ENCODE measurements around the gene VRK2. TPM values are rescaled to one million over a fixed set of nuclear protein-coding genes. Genes with fewer than 3 reads are reported as not detected.

Gene VRK2
- total and polyA plus RNA-seq, 10 of the 15 experiments (the other 5 are each of a cell fraction or from before 2014, with no cell fraction given): 26.5 to 78.0 (median 57.3) TPM

GRCh38 chr2:58033530-58033929, 13.1 kb upstream of the VRK2 start:
- POLR2A ChIA-PET: interaction anchor here (0.6 to 2.1 kb wide), 5 partner anchors 10 to 124 kb away, joined by 3 to 9 read pairs (median 4); no protein-coding TSS in a partner anchor
- FAIRE-seq: no peak

More at GRCh38 chr2:58033530-58033929, 13.1 kb upstream of the VRK2 start:
- Histone ChIP-seq H3K4me2 (ENCODE audit: control insufficient read depth, insufficient read depth) (no peak overlapping the region), H3K4me1 (ENCODE audit: control insufficient read depth, insufficient read depth, low read length) (peaks cover 43% of the 10 kb centered on the region), H3K9me3 (replicated peaks; ENCODE audit: control insufficient read depth, insufficient read depth, low read length) (peaks cover 8% of the 10 kb centered on the region), H3K36me3 (ENCODE audit: control insufficient read depth in 2 of 2, insufficient read depth in 2 of 2, low read length in 1 of 2) (no peaks in the 10 kb centered on the region), H3K27ac (ENCODE audit: control insufficient read depth, insufficient read depth) (peak overlapping the region; percentile 39), H3K9ac (ENCODE audit: control insufficient read depth, insufficient read depth, low read length) (no peak overlapping the region), H2AFZ (ENCODE audit: control insufficient read depth, low read depth, low read length) (no peak overlapping the region), H3K27me3 (replicated peaks in 1 of 2; ENCODE audit: control insufficient read depth in 2 of 2, insufficient read depth in 2 of 2, low read length in 1 of 2) (no peaks in the 10 kb centered on the region), H3K79me2 (ENCODE audit: control insufficient read depth, insufficient read depth, low read length) (no peaks in the 10 kb centered on the region; the same call in none of the 2 replicates), H3K4me3 (no peak overlapping the region), H4K20me1 (ENCODE audit: control insufficient read depth, insufficient read depth) (no peaks in the 10 kb centered on the region)
- no peak for ATAC-seq
- CTCF ChIA-PET: interaction anchor here (0.8 to 2.0 kb wide), 4 partner anchors 10 to 153 kb away, joined by 3 to 5 read pairs (median 4); no protein-coding TSS in a partner anchor
- SMC1A ChIA-PET (ENCODE audit: uncharacterized antibody, unreplicated experiment): interaction anchor here (0.8 to 4.7 kb wide), 13 partner anchors 8 to 131 kb away, joined by 3 to 19 read pairs (median 4); partner anchors contain the start of gene VRK2
- intact Hi-C loops (cut with micrococcal nuclease; ENCODE audit: unreplicated experiment) (no loop called here), in situ Hi-C loops (cut with MboI) (no loop called here)
- RAD21 ChIA-PET (ENCODE audit: unreplicated experiment): interaction anchor here (0.8 to 5.2 kb wide), 3 partner anchors 10 to 124 kb away, joined by 4 to 30 read pairs (median 6); partner anchors contain the start of gene VRK2
- DNase-seq (ENCODE audit: low read depth, low spot score): no peak
- TF ChIP-seq MEF2B (IDR thresholded peaks at IDR 0.05; ENCODE audit: partially characterized antibody, poor library complexity, severe bottlenecking) (no peak), JUNB (IDR thresholded peaks at IDR 0.05) (no peak), LARP7 (IDR thresholded peaks at IDR 0.05) (no peak), SIN3A (IDR thresholded peaks at IDR 0.05; ENCODE audit: low read depth, low read length) (no peak), E2F8 (IDR thresholded peaks at IDR 0.05; ENCODE audit: low read depth, partially characterized antibody) (no peak), SP1 (IDR thresholded peaks at IDR 0.05; ENCODE audit: low read depth, low read length) (no peak)
- BruUV-seq (replicated peaks): TSS peak; percentile 62
